ENCODE results near the gene BTBD16.

Gene BTBD16

GRCh38 chr10:122348512-122348911 lies 77.4 kb downstream of the BTBD16 start:
- FAIRE-seq = no peak
- no peak for DNase-seq (ENCODE audit: insufficient read length, low spot score)
- TF ChIP-seq, protein P1, sequence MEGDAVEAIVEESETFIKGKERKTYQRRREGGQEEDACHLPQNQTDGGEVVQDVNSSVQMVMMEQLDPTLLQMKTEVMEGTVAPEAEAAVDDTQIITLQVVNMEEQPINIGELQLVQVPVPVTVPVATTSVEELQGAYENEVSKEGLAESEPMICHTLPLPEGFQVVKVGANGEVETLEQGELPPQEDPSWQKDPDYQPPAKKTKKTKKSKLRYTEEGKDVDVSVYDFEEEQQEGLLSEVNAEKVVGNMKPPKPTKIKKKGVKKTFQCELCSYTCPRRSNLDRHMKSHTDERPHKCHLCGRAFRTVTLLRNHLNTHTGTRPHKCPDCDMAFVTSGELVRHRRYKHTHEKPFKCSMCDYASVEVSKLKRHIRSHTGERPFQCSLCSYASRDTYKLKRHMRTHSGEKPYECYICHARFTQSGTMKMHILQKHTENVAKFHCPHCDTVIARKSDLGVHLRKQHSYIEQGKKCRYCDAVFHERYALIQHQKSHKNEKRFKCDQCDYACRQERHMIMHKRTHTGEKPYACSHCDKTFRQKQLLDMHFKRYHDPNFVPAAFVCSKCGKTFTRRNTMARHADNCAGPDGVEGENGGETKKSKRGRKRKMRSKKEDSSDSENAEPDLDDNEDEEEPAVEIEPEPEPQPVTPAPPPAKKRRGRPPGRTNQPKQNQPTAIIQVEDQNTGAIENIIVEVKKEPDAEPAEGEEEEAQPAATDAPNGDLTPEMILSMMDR (IDR thresholded peaks at IDR 0.05; ENCODE audit: insufficient read depth, missing control alignments) = no peak

DNA sequence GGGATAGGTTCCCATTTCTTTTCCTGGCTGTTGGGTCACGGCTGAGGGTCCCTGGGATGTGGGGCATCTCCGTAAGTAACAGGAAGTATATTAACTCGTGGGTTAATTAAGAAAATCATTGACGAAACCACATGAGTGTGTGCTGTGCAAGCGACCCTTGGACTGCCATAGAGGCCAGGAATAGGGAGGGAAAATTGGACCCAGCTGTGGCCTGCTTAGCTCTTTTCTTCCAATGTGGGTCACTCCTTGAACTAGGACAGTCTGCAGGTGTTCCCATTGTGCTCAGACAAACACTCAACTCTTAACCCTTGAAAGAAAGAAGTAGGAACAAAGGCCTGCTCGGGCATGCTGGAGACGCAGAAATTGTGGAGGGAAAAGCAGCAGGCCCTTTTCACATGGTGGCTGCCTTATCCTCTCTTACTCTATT lies 77.9 kb downstream of the BTBD16 start:
- TF ChIP-seq, protein P1 (IDR thresholded peaks at IDR 0.05; ENCODE audit: insufficient read depth, missing control alignments) = no peak
- no peak for DNase-seq (ENCODE audit: insufficient read length, low spot score)
- FAIRE-seq = no peak

DNA sequence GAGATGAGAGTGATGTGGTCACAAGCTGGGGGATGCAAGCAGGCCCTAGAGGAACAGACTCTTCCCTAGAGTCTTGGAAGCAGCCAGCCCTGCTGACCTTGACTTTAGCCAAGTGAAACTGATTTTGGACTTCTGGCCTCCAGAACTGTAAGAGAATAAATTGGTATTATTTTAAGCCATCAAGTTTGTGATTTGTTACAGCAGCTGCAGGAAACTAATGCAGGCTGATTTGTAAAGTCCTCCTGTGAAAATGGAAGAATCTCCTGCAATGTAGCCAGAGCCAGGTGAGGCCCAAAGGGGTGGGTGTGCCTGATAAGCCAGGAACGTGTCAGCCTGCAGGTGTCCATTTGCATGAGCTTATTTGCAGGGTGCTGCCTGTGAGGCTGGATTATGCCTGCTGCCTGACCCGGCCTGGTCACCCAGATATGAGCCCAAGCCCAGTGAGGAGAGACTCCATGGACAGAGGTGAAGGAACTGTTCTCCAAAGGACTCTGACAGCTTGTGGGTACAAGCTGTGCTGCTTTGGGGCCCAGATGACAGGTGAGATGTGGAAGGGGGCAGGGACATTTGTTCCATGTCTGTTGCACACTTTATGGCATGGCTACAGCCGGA lies 78.8 kb downstream of the BTBD16 start:
- TF ChIP-seq, protein P1 (IDR thresholded peaks at IDR 0.05; ENCODE audit: insufficient read depth, missing control alignments) = no peak
- DNase-seq (ENCODE audit: insufficient read length, low spot score) = no peak
- no peak for FAIRE-seq

DNA sequence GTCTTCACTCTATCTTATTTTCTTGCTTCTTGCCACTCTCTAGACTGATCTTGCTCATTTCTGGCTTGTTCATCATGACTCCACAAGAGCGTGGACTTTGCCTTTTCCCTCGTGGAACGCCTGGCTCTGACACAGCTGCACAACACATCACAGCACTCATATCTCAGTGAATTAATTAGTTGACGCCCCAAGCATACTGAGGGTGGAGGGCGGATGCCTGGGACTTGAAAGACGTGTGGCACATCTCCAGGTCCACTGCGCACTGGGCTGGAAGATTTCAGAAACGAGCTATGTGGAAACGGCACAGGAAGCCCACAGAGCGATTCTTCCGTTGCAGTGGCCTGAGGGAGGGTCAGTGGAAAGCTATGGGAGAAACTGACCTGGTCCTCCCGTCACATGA lies 79.8 kb downstream of the BTBD16 start:
- FAIRE-seq (no peak), DNase-seq (ENCODE audit: insufficient read length, low spot score) (no peak)
- TF ChIP-seq, protein P1 (IDR thresholded peaks at IDR 0.05; ENCODE audit: insufficient read depth, missing control alignments) = no peak

- FAIRE-seq (no peak), DNase-seq (ENCODE audit: insufficient read length, low spot score) (no peak)
- TF ChIP-seq, protein P1 (IDR thresholded peaks at IDR 0.05; ENCODE audit: insufficient read depth, missing control alignments) = no peak
Measured at GRCh38 chr10:122352817-122353525, 81.9 kb downstream of the BTBD16 start.

- TF ChIP-seq, protein P1 (IDR thresholded peaks at IDR 0.05; ENCODE audit: insufficient read depth, missing control alignments) = no peak
- no peak for FAIRE-seq
- DNase-seq (ENCODE audit: insufficient read length, low spot score) = no peak
Measured at GRCh38 chr10:122354383-122354782, 83.3 kb downstream of the BTBD16 start.

GRCh38 chr10:122357685-122358084 lies 86.6 kb downstream of the BTBD16 start:
- DNase-seq (ENCODE audit: insufficient read length, low spot score) (no peak), FAIRE-seq (no peak)
- TF ChIP-seq, protein P1 (IDR thresholded peaks at IDR 0.05; ENCODE audit: insufficient read depth, missing control alignments) = no peak

Measured in D721Med (cell line).